Measurements from ENCODE around the gene KSR2. TPM values are rescaled to one million over a fixed set of nuclear protein-coding genes. Genes with fewer than 3 reads are reported as not detected.

The KSR2 gene
- total RNA-seq, 1 donor from 2014 or later, result not detected

GRCh38 chr12:117890644-117891043 is 78.1 kb downstream of the KSR2 start:
- H3K4me3 ChIP-seq, result no peak overlapping the region
- no peaks in the 10 kb centered on the region for H3K4me1 ChIP-seq
- no peak for TF ChIP-seq CTCF (IDR thresholded peaks at IDR 0.05; ENCODE audit: borderline replicate concordance)
- intact Hi-C loops (cut with micrococcal nuclease), result no loop called here
- DNase-seq, result no peak
- H3K36me3 ChIP-seq, result no peaks in the 10 kb centered on the region
- no peaks in the 10 kb centered on the region for H3K9me3 ChIP-seq (replicated peaks)
- peaks cover 26% of the 10 kb centered on the region for H3K27me3 ChIP-seq (ENCODE audit: low read depth)
- H3K27ac ChIP-seq (replicated peaks), result no peak overlapping the region

DNA sequence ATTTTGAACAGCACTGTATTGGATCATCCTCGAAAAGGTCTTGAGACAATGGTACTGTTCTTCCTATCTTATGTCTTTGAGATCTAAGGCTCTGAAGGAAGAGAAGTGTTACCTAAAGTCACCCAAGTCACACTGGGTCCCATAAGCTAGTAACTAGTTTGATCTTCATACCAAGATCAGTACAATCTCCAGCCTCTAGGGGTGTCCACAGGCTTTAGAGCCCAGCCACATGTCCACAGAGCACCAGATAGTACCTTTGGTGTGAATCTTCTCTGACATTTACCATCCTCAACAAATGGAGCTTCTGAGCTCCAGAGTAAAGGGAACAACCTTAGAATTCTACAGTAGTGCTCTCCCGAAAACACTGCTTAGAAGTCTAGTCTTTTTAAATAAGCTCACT is 78.7 kb downstream of the KSR2 start:
- TF ChIP-seq CTCF (IDR thresholded peaks at IDR 0.05; ENCODE audit: borderline replicate concordance), result no peak
- intact Hi-C loops (cut with micrococcal nuclease), result no loop called here
- no peak for DNase-seq

DNA sequence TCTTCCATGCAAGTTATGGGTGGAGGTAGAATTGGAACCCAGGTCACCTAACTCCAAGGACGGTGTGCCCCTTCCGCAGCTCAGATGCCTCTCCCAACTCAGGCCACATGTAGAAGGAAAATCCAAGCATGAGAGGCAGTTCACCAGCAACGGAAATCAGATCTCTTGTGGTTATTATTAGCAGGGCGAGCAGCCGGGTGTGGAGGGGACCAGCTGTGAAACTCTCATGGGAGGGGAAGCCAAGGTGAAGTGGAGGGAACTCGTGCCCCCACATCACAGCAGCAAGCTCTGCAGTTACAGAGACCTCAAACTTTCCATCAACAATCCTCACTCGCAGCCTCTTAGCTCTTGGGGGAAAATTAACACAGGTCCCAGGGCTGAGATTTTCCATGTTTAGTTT is 79.7 kb downstream of the KSR2 start:
- Histone ChIP-seq H3K27ac (replicated peaks) (no peak overlapping the region), H3K27me3 (ENCODE audit: low read depth) (peaks cover 33% of the 10 kb centered on the region), H3K9me3 (replicated peaks) (no peaks in the 10 kb centered on the region), H3K4me3 (no peak overlapping the region), H3K4me1 (no peaks in the 10 kb centered on the region), H3K36me3 (no peaks in the 10 kb centered on the region)
- intact Hi-C loops (cut with micrococcal nuclease), result no loop called here
- no peak for TF ChIP-seq CTCF (IDR thresholded peaks at IDR 0.05; ENCODE audit: borderline replicate concordance)
- DNase-seq, result no peak

More for the DNA sequence above, 78.7 kb downstream of the KSR2 start:
- H3K4me1 ChIP-seq, result no peaks in the 10 kb centered on the region
- no peak overlapping the region for H3K4me3 ChIP-seq
- H3K27ac ChIP-seq (replicated peaks), result no peak overlapping the region
- H3K36me3 ChIP-seq, result no peaks in the 10 kb centered on the region
- peaks cover 26% of the 10 kb centered on the region for H3K27me3 ChIP-seq (ENCODE audit: low read depth)
- no peaks in the 10 kb centered on the region for H3K9me3 ChIP-seq (replicated peaks)

GRCh38 chr12:117885211-117885610 is 83.6 kb downstream of the KSR2 start:
- DNase-seq, result no peak
- Histone ChIP-seq H3K9me3 (replicated peaks) (no peaks in the 10 kb centered on the region), H3K4me1 (no peaks in the 10 kb centered on the region), H3K4me3 (no peak overlapping the region), H3K36me3 (no peaks in the 10 kb centered on the region), H3K27me3 (ENCODE audit: low read depth) (peaks cover 55% of the 10 kb centered on the region), H3K27ac (replicated peaks) (no peak overlapping the region)
- TF ChIP-seq CTCF (IDR thresholded peaks at IDR 0.05; ENCODE audit: borderline replicate concordance), result no peak
- intact Hi-C loops (cut with micrococcal nuclease), result no loop called here

DNA sequence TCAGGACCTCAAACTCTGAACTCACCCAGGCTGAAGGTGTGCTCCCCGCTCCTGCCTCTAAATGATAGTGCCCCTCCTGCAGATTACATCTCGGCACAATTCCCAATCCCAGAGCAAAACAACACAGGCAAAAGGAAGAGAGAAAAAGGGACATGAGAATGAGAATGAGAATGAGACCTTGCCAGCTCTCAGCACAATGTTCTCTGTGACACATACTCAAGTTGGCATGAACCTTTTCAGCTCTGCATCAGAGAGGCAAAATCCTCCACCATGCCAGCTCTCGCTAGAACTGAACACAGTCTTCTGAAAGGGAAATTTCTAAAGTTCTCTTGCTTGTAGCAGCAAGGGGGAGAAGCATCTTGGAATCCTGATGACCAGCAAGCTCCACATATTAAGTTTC is 84.6 kb downstream of the KSR2 start:
- TF ChIP-seq CTCF (IDR thresholded peaks at IDR 0.05; ENCODE audit: borderline replicate concordance), result no peak
- peaks cover 60% of the 10 kb centered on the region for H3K27me3 ChIP-seq (ENCODE audit: low read depth)
- no peaks in the 10 kb centered on the region for H3K9me3 ChIP-seq (replicated peaks)
- H3K27ac ChIP-seq (replicated peaks), result no peak overlapping the region
- DNase-seq, result no peak
- no peak overlapping the region for H3K4me3 ChIP-seq
- no peaks in the 10 kb centered on the region for H3K36me3 ChIP-seq
- intact Hi-C loops (cut with micrococcal nuclease), result no loop called here
- no peaks in the 10 kb centered on the region for H3K4me1 ChIP-seq
